Limb (tissue), 2 donors: ENCODE measurements around the gene MYT1.
A peak's percentile ranks its signal among the peaks of the same experiment; 100 is the strongest.
"Not testable (repeated sequence)": the region's sequence is repeated elsewhere in the genome, so short reads cannot be mapped to it uniquely, and the experiment has no call there.

Experiments used
- DNase-seq, 2 donors: peaks; one replicate each; pipeline ENCODE4 v3.0.0-alpha.2; 2016; ENCODE audit errors: extremely low spot score in 2 of 2

Gene MYT1

GRCh38 chr20:64164123-64164836 is at the start of gene MYT1:
Gene MYT1 (plus strand): TSS chr20:64164452. CDS start chr20:64198862, 34,410 bp downstream.
- peak in 1 of 2 donors; percentile 60 for DNase-seq

- no peak for DNase-seq
These were observed 48.9 kb upstream of the MYT1 start for GRCh38 chr20:64115171-64115911.

- no peak for DNase-seq
These were observed 48.2 kb upstream of the MYT1 start for GRCh38 chr20:64116016-64116415.

- DNase-seq = peak in 1 of 2 donors; percentile 24
These were observed 47.5 kb upstream of the MYT1 start for GRCh38 chr20:64116541-64117431.

GRCh38 chr20:64117432-64117777 is 46.8 kb upstream of the MYT1 start:
- not testable (repeated sequence) for DNase-seq

- DNase-seq = no peak
These were observed 45.0 kb upstream of the MYT1 start for GRCh38 chr20:64119301-64119680.

- no peak for DNase-seq
These were observed 44.4 kb upstream of the MYT1 start for GRCh38 chr20:64119681-64120341.

GRCh38 chr20:64121586-64121985 is 42.7 kb upstream of the MYT1 start:
- no peak for DNase-seq

- DNase-seq = not testable (repeated sequence)
These were observed 41.3 kb upstream of the MYT1 start for GRCh38 chr20:64122927-64123326.

GRCh38 chr20:64123517-64123916 is 40.7 kb upstream of the MYT1 start:
- not testable (repeated sequence) for DNase-seq

GRCh38 chr20:64129146-64129782 is 35.0 kb upstream of the MYT1 start:
- DNase-seq = no peak

GRCh38 chr20:64130271-64130670 is 34.0 kb upstream of the MYT1 start:
- no peak for DNase-seq

GRCh38 chr20:64130876-64131275 is 33.4 kb upstream of the MYT1 start:
- DNase-seq = no peak

- DNase-seq = no peak
These were observed 32.8 kb upstream of the MYT1 start for GRCh38 chr20:64131406-64131805.

- DNase-seq = no peak
These were observed 30.3 kb upstream of the MYT1 start for GRCh38 chr20:64133951-64134407.

GRCh38 chr20:64134744-64135143 is 29.5 kb upstream of the MYT1 start:
- DNase-seq = not testable (repeated sequence)

- DNase-seq = no peak
These were observed 28.1 kb upstream of the MYT1 start for GRCh38 chr20:64136004-64136710.

- no peak for DNase-seq
These were observed 26.6 kb upstream of the MYT1 start for GRCh38 chr20:64137598-64138031.

GRCh38 chr20:64138276-64138815 is 25.9 kb upstream of the MYT1 start:
- DNase-seq = no peak
